Suprapubic skin (tissue), 4 donors: ENCODE measurements around the gene AFF4. TPM values are rescaled to one million over a fixed set of nuclear protein-coding genes. Genes with fewer than 3 reads are reported as not detected.

Experiments
- DNase-seq, 2 donors: peaks; one replicate each; pipeline ENCODE4 v3.0.0-alpha.2; 2019; ENCODE audit warnings: low spot score in 2 of 2
- H3K27ac ChIP-seq: fragments of 200-600 bp; sonication (generic); one replicate; pipeline ENCODE4 v1.5.1; 2019
- H3K27me3 ChIP-seq: fragments of 200-600 bp; sonication (generic); one replicate; pipeline ENCODE4 v1.5.1; 2019
- H3K36me3 ChIP-seq: fragments of 200-600 bp; sonication (generic); one replicate; pipeline ENCODE4 v1.5.1; 2019
- H3K4me1 ChIP-seq: fragments of 200-600 bp; sonication (generic); one replicate; pipeline ENCODE4 v1.5.1; 2019
- H3K4me3 ChIP-seq: fragments of 200-600 bp; sonication (generic); one replicate; pipeline ENCODE4 v1.5.1; 2019; ENCODE audit warnings: mild to moderate bottlenecking
- H3K9me3 ChIP-seq: fragments of 200-600 bp; sonication (generic); one replicate; pipeline ENCODE4 v1.5.1; 2019
- EP300 ChIP-seq: sonication (generic); formaldehyde crosslinking; IDR thresholded peaks from one replicate; pipeline ENCODE4 v1.6.1; 2017; ENCODE audit warnings: antibody characterized with exemption
- POLR2A ChIP-seq, 2 donors: fragments of 450-650 bp; IDR thresholded peaks; one replicate each; pipeline ENCODE4 v1.6.1; 2017; ENCODE audit warnings: antibody characterized with exemption in 2 of 2, mild to moderate bottlenecking in 2 of 2, moderate library complexity in 2 of 2
- POLR2AphosphoS5 ChIP-seq, 3 donors: sonication (generic); formaldehyde crosslinking; IDR thresholded peaks; one replicate each; pipeline ENCODE4 v1.6.1; 2017; ENCODE audit warnings: antibody characterized with exemption in 3 of 3
- WGBS: methylation state at CpG from one replicate; pipeline ENCODE4 v1.1.5; 2018; 5-methylcytosine and 5-hydroxymethylcytosine counted together
- total RNA-seq, 4 donors: library from RNA; depleted of rRNA; stranded (reverse); fragments of >200 nt; gene quantifications; one replicate each; pipeline ENCODE4 v1.1.0, GENCODE V29; 2016
- TF ChIP-seq, protein P1 (sequence below), 2 donors: fragments of 200-600 bp in 1 of 2; fragments of 450-650 bp in 1 of 2; sonication (generic) in 1 of 2; IDR thresholded peaks; one replicate each; pipeline ENCODE4 v1.5.1; 2016 to 2019; ENCODE audit warnings: antibody characterized with exemption in 2 of 2, mild to moderate bottlenecking in 1 of 2, moderate library complexity in 1 of 2

The AFF4 gene
- total RNA-seq, 4 donors from 2014 or later, result 55.8 to 107 (median 71.7) TPM

DNA sequence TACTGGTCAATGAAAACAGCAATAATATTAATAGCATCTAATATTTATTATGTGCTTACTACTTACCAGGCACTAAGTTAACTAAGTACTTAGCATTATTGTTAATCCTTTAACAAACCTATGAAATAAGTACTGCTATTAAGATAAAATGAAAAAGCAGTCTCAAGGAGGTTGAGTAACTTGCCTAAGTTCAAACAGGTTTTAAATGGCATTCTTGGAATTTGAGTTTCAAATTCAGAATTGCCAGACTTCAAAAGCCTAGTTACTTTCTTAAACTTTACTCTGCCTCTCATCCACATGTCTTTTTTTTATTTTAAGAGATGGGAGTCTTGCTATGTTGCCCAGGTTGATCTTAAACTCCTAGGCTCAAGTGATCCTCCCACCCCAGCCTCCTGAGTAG lies 73.9 kb downstream of the AFF4 start:
- H3K4me3 ChIP-seq, result no peak overlapping the region
- no peaks in the 10 kb centered on the region for H3K9me3 ChIP-seq
- DNase-seq, result no peak
- H3K36me3 ChIP-seq, result peaks cover 96% of the 10 kb centered on the region
- H3K4me1 ChIP-seq, result no peaks in the 10 kb centered on the region
- H3K27me3 ChIP-seq, result no peaks in the 10 kb centered on the region
- H3K27ac ChIP-seq, result no peak overlapping the region
- TF ChIP-seq, protein P1, sequence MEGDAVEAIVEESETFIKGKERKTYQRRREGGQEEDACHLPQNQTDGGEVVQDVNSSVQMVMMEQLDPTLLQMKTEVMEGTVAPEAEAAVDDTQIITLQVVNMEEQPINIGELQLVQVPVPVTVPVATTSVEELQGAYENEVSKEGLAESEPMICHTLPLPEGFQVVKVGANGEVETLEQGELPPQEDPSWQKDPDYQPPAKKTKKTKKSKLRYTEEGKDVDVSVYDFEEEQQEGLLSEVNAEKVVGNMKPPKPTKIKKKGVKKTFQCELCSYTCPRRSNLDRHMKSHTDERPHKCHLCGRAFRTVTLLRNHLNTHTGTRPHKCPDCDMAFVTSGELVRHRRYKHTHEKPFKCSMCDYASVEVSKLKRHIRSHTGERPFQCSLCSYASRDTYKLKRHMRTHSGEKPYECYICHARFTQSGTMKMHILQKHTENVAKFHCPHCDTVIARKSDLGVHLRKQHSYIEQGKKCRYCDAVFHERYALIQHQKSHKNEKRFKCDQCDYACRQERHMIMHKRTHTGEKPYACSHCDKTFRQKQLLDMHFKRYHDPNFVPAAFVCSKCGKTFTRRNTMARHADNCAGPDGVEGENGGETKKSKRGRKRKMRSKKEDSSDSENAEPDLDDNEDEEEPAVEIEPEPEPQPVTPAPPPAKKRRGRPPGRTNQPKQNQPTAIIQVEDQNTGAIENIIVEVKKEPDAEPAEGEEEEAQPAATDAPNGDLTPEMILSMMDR (IDR thresholded peaks at IDR 0.05), result no peak
- TF ChIP-seq POLR2A (IDR thresholded peaks at IDR 0.05), result no peak
- TF ChIP-seq EP300, result no peak
- no peak for TF ChIP-seq POLR2AphosphoS5 (IDR thresholded peaks at IDR 0.05)

DNA sequence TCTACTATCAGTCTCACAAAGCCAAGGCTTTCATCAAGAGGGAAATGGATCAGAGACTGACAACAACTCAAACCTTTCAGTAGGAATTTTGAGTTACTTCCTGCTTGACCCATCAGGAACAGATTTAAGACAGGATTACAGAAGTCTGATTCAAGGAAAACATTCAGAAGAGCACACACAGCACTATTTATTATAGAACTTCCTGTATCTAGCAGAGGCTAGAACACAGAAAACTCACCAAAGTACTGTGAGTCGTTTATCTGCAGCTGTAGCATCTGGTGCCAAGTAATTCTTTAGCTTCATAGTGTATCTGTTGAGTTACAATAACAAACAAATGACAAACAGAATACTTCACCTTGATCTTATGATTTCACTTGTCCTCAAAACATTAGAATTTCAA lies 76.2 kb downstream of the AFF4 start:
- TF ChIP-seq POLR2A (IDR thresholded peaks at IDR 0.05) (no peak), EP300 (no peak), POLR2AphosphoS5 (IDR thresholded peaks at IDR 0.05) (no peak)
- TF ChIP-seq, protein P1 (IDR thresholded peaks at IDR 0.05), result no peak
- Histone ChIP-seq H3K36me3 (peaks cover 82% of the 10 kb centered on the region), H3K4me1 (no peaks in the 10 kb centered on the region), H3K27ac (no peak overlapping the region), H3K9me3 (no peaks in the 10 kb centered on the region), H3K27me3 (no peaks in the 10 kb centered on the region), H3K4me3 (no peak overlapping the region)
- DNase-seq, result no peak
- WGBS, result 13% methylated on average over 1 of the region's 1 CpG

DNA sequence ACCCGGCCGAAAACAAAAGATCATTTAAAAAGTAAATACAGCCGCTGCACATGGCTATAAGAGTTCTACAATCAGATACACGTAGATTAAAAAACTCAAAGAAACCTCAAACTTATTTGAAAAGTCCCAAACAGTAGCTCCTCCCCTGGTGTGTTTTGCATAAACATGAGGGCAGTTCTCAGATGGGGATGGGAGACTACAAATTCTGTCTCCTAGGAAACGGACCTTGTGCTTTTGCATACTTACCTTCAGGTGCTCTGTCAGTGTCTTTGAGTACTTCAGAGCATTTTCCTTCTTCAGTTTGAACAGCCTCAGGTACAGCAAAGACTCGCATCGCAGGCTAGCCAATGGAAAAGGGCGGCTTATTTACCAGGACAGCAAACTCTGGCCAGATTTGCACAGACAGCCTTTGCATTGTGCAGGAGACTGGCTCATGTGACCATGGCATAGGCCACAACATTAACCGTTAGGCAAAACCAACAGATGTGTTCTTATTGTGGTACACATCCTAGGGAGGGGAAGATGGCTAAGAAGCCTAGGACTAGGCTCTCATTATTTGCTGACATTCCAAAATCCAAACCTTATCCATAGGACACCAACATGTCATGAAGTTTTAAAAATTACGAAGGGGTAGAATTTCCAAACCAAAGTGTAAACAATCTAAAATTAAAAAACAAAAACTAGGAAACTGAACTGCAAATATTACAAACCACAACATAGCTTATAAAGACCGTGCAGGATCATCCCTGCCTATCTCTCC lies 77.2 kb downstream of the AFF4 start:
- no peak for DNase-seq
- no peaks in the 10 kb centered on the region for H3K9me3 ChIP-seq
- no peaks in the 10 kb centered on the region for H3K27me3 ChIP-seq
- no peak overlapping the region for H3K27ac ChIP-seq
- no peak overlapping the region for H3K4me3 ChIP-seq
- 91% methylated on average over 11 of the region's 11 CpGs for WGBS
- no peaks in the 10 kb centered on the region for H3K4me1 ChIP-seq
- TF ChIP-seq, protein P1 (IDR thresholded peaks at IDR 0.05), result no peak
- TF ChIP-seq EP300 (no peak), POLR2A (IDR thresholded peaks at IDR 0.05) (no peak), POLR2AphosphoS5 (IDR thresholded peaks at IDR 0.05) (no peak)
- peaks cover 82% of the 10 kb centered on the region for H3K36me3 ChIP-seq

DNA sequence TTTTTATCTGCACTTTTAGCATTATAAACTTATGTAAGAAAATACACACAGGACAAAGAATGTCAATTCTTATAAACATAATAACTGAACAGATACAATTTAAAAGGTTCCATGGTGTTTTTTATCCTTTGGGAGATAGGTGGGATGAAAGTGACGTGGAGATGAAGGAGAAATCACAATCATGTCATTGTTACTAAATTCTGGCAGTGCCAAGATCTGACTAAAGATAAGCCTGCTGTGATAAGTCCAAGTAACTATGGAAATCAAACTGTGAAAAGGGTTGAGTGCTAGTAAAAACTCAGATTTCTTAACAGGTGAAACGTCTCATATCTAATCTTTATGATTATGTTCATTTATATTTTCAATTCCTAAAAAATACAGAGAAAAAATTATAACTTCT lies 78.9 kb downstream of the AFF4 start:
- Histone ChIP-seq H3K27me3 (no peaks in the 10 kb centered on the region), H3K27ac (no peak overlapping the region), H3K4me3 (no peak overlapping the region), H3K4me1 (no peaks in the 10 kb centered on the region), H3K9me3 (no peaks in the 10 kb centered on the region), H3K36me3 (peaks cover 83% of the 10 kb centered on the region)
- TF ChIP-seq, protein P1 (IDR thresholded peaks at IDR 0.05), result no peak
- no peak for TF ChIP-seq EP300
- no peak for TF ChIP-seq POLR2A (IDR thresholded peaks at IDR 0.05)
- no peak for TF ChIP-seq POLR2AphosphoS5 (IDR thresholded peaks at IDR 0.05)
- WGBS, result 70% methylated on average over 2 of the region's 2 CpGs
- DNase-seq, result no peak

DNA sequence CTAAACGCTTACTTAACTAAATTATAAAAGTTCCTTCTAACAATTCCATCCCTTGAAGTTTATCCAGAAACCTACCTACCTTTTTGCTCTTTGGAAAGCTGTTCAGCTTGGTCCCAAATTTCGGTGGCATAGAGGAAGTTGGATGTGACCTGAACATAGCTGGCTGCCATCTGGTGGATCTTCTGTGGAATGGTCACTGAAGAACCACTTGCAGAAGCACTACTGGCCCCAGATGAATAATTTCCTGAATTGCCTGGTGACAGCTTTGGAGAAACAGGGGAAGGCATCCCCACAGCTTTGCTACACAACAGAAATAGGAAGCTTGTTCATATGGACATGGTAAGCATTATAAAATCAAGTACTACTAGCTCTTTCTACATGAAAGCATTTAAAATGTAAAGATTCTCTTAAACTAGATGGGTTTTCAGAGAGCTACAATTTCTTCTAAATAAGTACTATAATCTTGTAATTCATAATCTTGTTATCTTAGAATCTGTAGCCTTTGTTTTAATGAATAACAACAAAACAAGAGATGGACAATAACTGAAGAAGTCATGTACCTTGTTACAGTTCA lies 80.1 kb downstream of the AFF4 start:
- Histone ChIP-seq H3K4me3 (no peak overlapping the region), H3K27me3 (no peaks in the 10 kb centered on the region), H3K36me3 (peaks cover 83% of the 10 kb centered on the region), H3K4me1 (peaks cover under 1% of the 10 kb centered on the region), H3K27ac (no peak overlapping the region), H3K9me3 (no peaks in the 10 kb centered on the region)
- no peak for DNase-seq
- WGBS, result 29% methylated on average over 2 of the region's 2 CpGs
- TF ChIP-seq, protein P1 (IDR thresholded peaks at IDR 0.05), result peak; percentile 44 to 51
- no peak for TF ChIP-seq POLR2A (IDR thresholded peaks at IDR 0.05)
- TF ChIP-seq POLR2AphosphoS5 (IDR thresholded peaks at IDR 0.05), result no peak
